Endodermal cell (in vitro differentiated cells): ENCODE data around the gene CYP19A1. TPM values are rescaled to one million over a fixed set of nuclear protein-coding genes. Genes with fewer than 3 reads are reported as not detected.
"Not testable (repeated sequence)": the region's sequence is repeated elsewhere in the genome, so short reads cannot be mapped to it uniquely, and the experiment has no call there.

Source experiments
- DNase-seq: peaks from one replicate; pipeline ENCODE4 v3.0.0-alpha.2; 2017
- H3K27ac ChIP-seq: 2 replicates; pipeline ENCODE4 v1.5.1; 2013; ENCODE audit warnings: mild to moderate bottlenecking, low read depth, low read length, moderate library complexity
- H3K27me3 ChIP-seq: 2 replicates; pipeline ENCODE4 v1.6.1; 2013; ENCODE audit warnings: mild to moderate bottlenecking, low read length, moderate library complexity; ENCODE audit not compliant: insufficient read depth, control insufficient read depth, poor library complexity, severe bottlenecking
- H3K36me3 ChIP-seq: 2 replicates; pipeline ENCODE4 v1.7.0; 2013; ENCODE audit warnings: mild to moderate bottlenecking, low read length, moderate library complexity; ENCODE audit not compliant: control insufficient read depth, insufficient read depth
- H3K4me1 ChIP-seq: one replicate; pipeline ENCODE4 v1.7.0; 2013; ENCODE audit warnings: low read length; ENCODE audit not compliant: control insufficient read depth, insufficient read depth
- H3K4me3 ChIP-seq: 2 replicates; pipeline ENCODE4 v1.5.1; 2013; ENCODE audit warnings: mild to moderate bottlenecking, low read length, moderate library complexity
- H3K9ac ChIP-seq: 2 replicates; pipeline ENCODE4 v1.6.1; 2013; ENCODE audit warnings: mild to moderate bottlenecking, low read length, moderate library complexity; ENCODE audit not compliant: poor library complexity, severe bottlenecking; ENCODE audit errors: extremely low read depth
- H3K9me3 ChIP-seq: 2 replicates; pipeline ENCODE4 v1.6.1; 2013; ENCODE audit warnings: mild to moderate bottlenecking, low read length, moderate library complexity; ENCODE audit not compliant: control insufficient read depth
- H3K27ac Mint-ChIP-seq: 2 replicates; pipeline ENCODE4 v1.8.0; 2020; ENCODE audit warnings: mixed read lengths
- H3K27me3 Mint-ChIP-seq: 2 replicates; pipeline ENCODE4 v1.8.0; 2021; ENCODE audit warnings: mild to moderate bottlenecking, mixed read lengths; ENCODE audit not compliant: insufficient read depth
- H3K36me3 Mint-ChIP-seq: 2 replicates; pipeline ENCODE4 v1.8.0; 2020; ENCODE audit warnings: low read depth, mixed read lengths
- H3K4me1 Mint-ChIP-seq: 2 replicates; pipeline ENCODE4 v1.8.0; 2020; ENCODE audit warnings: mixed read lengths
- H3K4me3 Mint-ChIP-seq: 2 replicates; pipeline ENCODE4 v1.8.0; 2020; ENCODE audit warnings: mild to moderate bottlenecking, moderate library complexity, mixed read lengths
- H3K9me3 Mint-ChIP-seq: 2 replicates; pipeline ENCODE4 v1.8.0; 2020; ENCODE audit warnings: mild to moderate bottlenecking, mixed read lengths
- CTCF ChIP-seq: fragments of 200-600 bp; sonication (generic); conservative IDR thresholded peaks from 2 replicates; pipeline ENCODE4 v1.5.0; 2021; ENCODE audit warnings: antibody characterized with exemption, mild to moderate bottlenecking
- WGBS, 2 experiments: methylation state at CpG; one replicate each; pipeline versions ENCODE4 v1.1.5 to v1.1.7; 2013; ENCODE audit warnings: missing lambda C conversion rate in 2 of 2, mixed read lengths in 1 of 2; ENCODE audit not compliant: insufficient coverage in 1 of 2, insufficient read length in 1 of 2; 5-methylcytosine and 5-hydroxymethylcytosine counted together
- total RNA-seq, 2 donors: library from RNA; stranded (reverse); fragmentation: NEBNext Ultra II Directional in 1 of 2; extraction: Animal tissue kit (Norgen Biotek cat#: 25700) in 1 of 2; gene quantifications; 2 replicates in 1 of 2; 3 replicates in 1 of 2; pipeline ENCODE4 v1.2.1, GENCODE V29; 2021

The CYP19A1 gene
- total RNA-seq, 2 donors from 2014 or later, result not detected

- Histone ChIP-seq H3K36me3 (no peaks in the 10 kb centered on the region), H3K4me3 (no peak overlapping the region), H3K4me1 (no peaks in the 10 kb centered on the region), H3K27me3 (peaks cover 11% of the 10 kb centered on the region), H3K27ac (no peak overlapping the region), H3K9me3 (no peaks in the 10 kb centered on the region), H3K9ac (no peak overlapping the region)
- no peaks in the 10 kb centered on the region for H3K36me3 Mint-ChIP-seq
- H3K27ac Mint-ChIP-seq, result no peak overlapping the region
- 86 to 100% methylated on average over 1 to 8 of the region's 8 CpGs for WGBS, 2 experiments
- no peak for TF ChIP-seq CTCF
- no peaks in the 10 kb centered on the region for H3K9me3 Mint-ChIP-seq
- no peak for DNase-seq
- peaks cover 6% of the 10 kb centered on the region for H3K4me1 Mint-ChIP-seq
- H3K4me3 Mint-ChIP-seq, result no peak overlapping the region
- H3K27me3 Mint-ChIP-seq, result peaks cover 21% of the 10 kb centered on the region
These were observed 147.8 kb downstream of the CYP19A1 start for GRCh38 chr15:51190424-51191068.

GRCh38 chr15:51189669-51190385 is 148.6 kb downstream of the CYP19A1 start:
- Histone ChIP-seq H3K9me3 (no peaks in the 10 kb centered on the region), H3K9ac (no peak overlapping the region), H3K4me1 (no peaks in the 10 kb centered on the region), H3K36me3 (no peaks in the 10 kb centered on the region), H3K27ac (no peak overlapping the region), H3K27me3 (peaks cover 11% of the 10 kb centered on the region), H3K4me3 (no peak overlapping the region)
- Mint-ChIP-seq H3K9me3 (no peaks in the 10 kb centered on the region), H3K4me1 (peaks cover 6% of the 10 kb centered on the region), H3K36me3 (no peaks in the 10 kb centered on the region), H3K4me3 (no peak overlapping the region), H3K27ac (no peak overlapping the region), H3K27me3 (peaks cover 21% of the 10 kb centered on the region)
- no peak for TF ChIP-seq CTCF
- no peak for DNase-seq
- 90 to 94% methylated on average over 4 to 6 of the region's 6 CpGs for WGBS, 2 experiments

- H3K4me1 ChIP-seq, H3K9me3 ChIP-seq, H3K27ac ChIP-seq, H3K27ac Mint-ChIP-seq, H3K9me3 Mint-ChIP-seq, H3K4me1 Mint-ChIP-seq, DNase-seq, H3K4me3 Mint-ChIP-seq, H3K9ac ChIP-seq, H3K36me3 Mint-ChIP-seq, H3K36me3 ChIP-seq, H3K4me3 ChIP-seq: not testable (repeated sequence)
- peaks cover 10% of the 10 kb centered on the region for H3K27me3 ChIP-seq
- 88 to 93% methylated on average over 3 to 6 of the region's 6 CpGs for WGBS, 2 experiments
- H3K27me3 Mint-ChIP-seq, result peaks cover 15% of the 10 kb centered on the region
These were observed 149.6 kb downstream of the CYP19A1 start for GRCh38 chr15:51188791-51189190.
